ENCODE results near the gene NOC4L. TPM values are rescaled to one million over a fixed set of nuclear protein-coding genes. Genes with fewer than 3 reads are reported as not detected.
"Not testable (repeated sequence)": the region's sequence is repeated elsewhere in the genome, so short reads cannot be mapped to it uniquely, and the experiment has no call there.

Gene NOC4L
- total and polyA plus RNA-seq, 9 donors = 5.7 to 16.0 (median 12.2) TPM

- 27% methylated on average over 44 of the region's 59 CpGs for WGBS (ENCODE audit: insufficient coverage)
- Histone ChIP-seq H3K4me1 (ENCODE audit: control insufficient read depth, insufficient read depth, low read length) (peaks cover 13% of the 10 kb centered on the region), H3K27me3 (ENCODE audit: control insufficient read depth, insufficient read depth, low read length) (peaks cover 47% of the 10 kb centered on the region), H3K9me3 (replicated peaks; ENCODE audit: control insufficient read depth, low read depth, low read length) (peaks cover 12% of the 10 kb centered on the region), H3K36me3 (ENCODE audit: control insufficient read depth, insufficient read depth, low read length) (no peaks in the 10 kb centered on the region), H3K4me3 (ENCODE audit: low read length) (peak overlapping the region; percentile 45), H3K27ac (ENCODE audit: low read length) (no peak overlapping the region)
- DNase-seq = peak; percentile 22
Observed at GRCh38 chr12:132190012-132190755, 45.9 kb downstream of the NOC4L start.

GRCh38 chr12:132190834-132191500 lies 46.7 kb downstream of the NOC4L start:
- 79% methylated on average over 22 of the region's 30 CpGs for WGBS (ENCODE audit: insufficient coverage)
- DNase-seq = no peak
- no peak overlapping the region for H3K27ac ChIP-seq (ENCODE audit: low read length)
- H3K36me3 ChIP-seq (ENCODE audit: control insufficient read depth, insufficient read depth, low read length) = no peaks in the 10 kb centered on the region
- H3K27me3 ChIP-seq (ENCODE audit: control insufficient read depth, insufficient read depth, low read length) = peaks cover 46% of the 10 kb centered on the region
- no peak overlapping the region for H3K4me3 ChIP-seq (ENCODE audit: low read length)
- H3K4me1 ChIP-seq (ENCODE audit: control insufficient read depth, insufficient read depth, low read length) = peaks cover 17% of the 10 kb centered on the region
- H3K9me3 ChIP-seq (replicated peaks; ENCODE audit: control insufficient read depth, low read depth, low read length) = peaks cover 12% of the 10 kb centered on the region

DNA sequence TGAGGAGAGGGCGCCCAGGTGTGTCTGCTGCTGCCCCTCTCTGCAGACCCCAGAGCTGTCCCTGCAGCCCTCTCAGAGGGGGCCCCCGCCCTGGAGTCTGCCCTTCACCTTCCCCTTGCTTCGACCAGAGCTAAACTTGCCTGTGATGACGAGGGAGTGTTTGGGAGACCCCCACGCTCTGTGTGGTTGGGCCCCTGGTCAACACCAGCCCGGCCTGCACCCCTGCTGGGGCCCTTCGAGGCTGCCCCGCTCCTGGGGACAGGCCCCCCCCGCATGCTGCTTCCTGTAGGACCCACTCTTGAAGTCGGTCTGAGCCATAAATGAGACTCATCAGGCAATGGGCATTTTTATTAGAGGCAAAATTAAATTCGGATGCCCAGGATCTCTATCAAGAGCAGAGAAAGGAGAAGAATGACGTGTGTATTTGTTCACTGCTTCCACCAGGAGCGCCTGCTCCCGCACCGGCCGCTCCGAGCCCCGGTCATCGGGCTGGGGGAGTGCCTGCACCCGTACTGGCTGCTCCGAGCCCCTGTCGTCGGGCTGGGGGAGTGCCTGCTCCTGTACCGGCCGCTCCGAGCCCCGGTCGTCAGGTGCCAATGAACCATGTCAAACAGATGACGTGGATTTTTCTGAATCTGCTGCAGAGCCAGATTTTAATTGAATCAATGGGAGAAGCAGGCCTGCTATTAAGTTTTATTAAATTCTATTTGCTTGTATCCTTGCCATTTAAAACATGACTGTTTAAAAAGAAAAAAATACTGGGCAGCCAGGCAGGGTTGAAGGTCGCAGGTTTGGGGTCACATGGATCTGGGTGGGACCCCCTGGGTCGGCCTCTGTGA lies 47.7 kb downstream of the NOC4L start:
- H3K27me3 ChIP-seq (ENCODE audit: control insufficient read depth, insufficient read depth, low read length) = peaks cover 42% of the 10 kb centered on the region
- no peak overlapping the region for H3K27ac ChIP-seq (ENCODE audit: low read length)
- 61% methylated on average over 28 of the region's 31 CpGs for WGBS (ENCODE audit: insufficient coverage)
- peaks cover 27% of the 10 kb centered on the region for H3K4me1 ChIP-seq (ENCODE audit: control insufficient read depth, insufficient read depth, low read length)
- peaks cover 12% of the 10 kb centered on the region for H3K9me3 ChIP-seq (replicated peaks; ENCODE audit: control insufficient read depth, low read depth, low read length)
- H3K36me3 ChIP-seq (ENCODE audit: control insufficient read depth, insufficient read depth, low read length) = no peaks in the 10 kb centered on the region
- no peak for DNase-seq
- H3K4me3 ChIP-seq (ENCODE audit: low read length) = no peak overlapping the region

DNA sequence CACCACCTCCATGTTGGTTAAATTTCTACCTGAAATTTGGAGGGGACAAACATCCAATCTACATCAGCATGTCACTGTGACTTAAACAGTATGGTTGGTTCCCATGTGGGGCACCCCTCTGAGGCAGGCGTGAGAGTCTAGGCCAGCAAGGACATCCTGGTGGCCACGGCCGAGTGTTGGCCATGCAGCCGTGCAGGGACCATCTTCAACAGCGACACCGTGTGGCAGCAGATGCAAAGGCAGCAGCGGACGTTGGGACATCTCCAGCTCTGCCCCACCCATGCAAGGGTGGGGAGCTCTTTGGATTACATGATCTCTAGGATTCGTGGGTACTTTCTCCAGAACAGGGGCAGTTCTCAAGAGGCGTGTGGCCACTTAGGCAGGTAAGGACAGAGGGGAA lies 49.8 kb downstream of the NOC4L start:
- H3K9me3 ChIP-seq (replicated peaks; ENCODE audit: control insufficient read depth, low read depth, low read length) = peaks cover 12% of the 10 kb centered on the region
- no peak for DNase-seq
- 47% methylated on average over 8 of the region's 10 CpGs for WGBS (ENCODE audit: insufficient coverage)
- H3K27me3 ChIP-seq (ENCODE audit: control insufficient read depth, insufficient read depth, low read length) = peaks cover 39% of the 10 kb centered on the region
- no peak overlapping the region for H3K27ac ChIP-seq (ENCODE audit: low read length)
- H3K4me1 ChIP-seq (ENCODE audit: control insufficient read depth, insufficient read depth, low read length) = peaks cover 44% of the 10 kb centered on the region
- no peak overlapping the region for H3K4me3 ChIP-seq (ENCODE audit: low read length)
- H3K36me3 ChIP-seq (ENCODE audit: control insufficient read depth, insufficient read depth, low read length) = no peaks in the 10 kb centered on the region

- no peak overlapping the region for H3K27ac ChIP-seq (ENCODE audit: low read length)
- no peak overlapping the region for H3K4me3 ChIP-seq (ENCODE audit: low read length)
- peaks cover 12% of the 10 kb centered on the region for H3K9me3 ChIP-seq (replicated peaks; ENCODE audit: control insufficient read depth, low read depth, low read length)
- no peak for DNase-seq
- peaks cover 38% of the 10 kb centered on the region for H3K27me3 ChIP-seq (ENCODE audit: control insufficient read depth, insufficient read depth, low read length)
- no peaks in the 10 kb centered on the region for H3K36me3 ChIP-seq (ENCODE audit: control insufficient read depth, insufficient read depth, low read length)
- 94% methylated on average over 4 of the region's 8 CpGs for WGBS (ENCODE audit: insufficient coverage)
- peaks cover 40% of the 10 kb centered on the region for H3K4me1 ChIP-seq (ENCODE audit: control insufficient read depth, insufficient read depth, low read length)
Observed at GRCh38 chr12:132194556-132194955, 50.3 kb downstream of the NOC4L start.

DNA sequence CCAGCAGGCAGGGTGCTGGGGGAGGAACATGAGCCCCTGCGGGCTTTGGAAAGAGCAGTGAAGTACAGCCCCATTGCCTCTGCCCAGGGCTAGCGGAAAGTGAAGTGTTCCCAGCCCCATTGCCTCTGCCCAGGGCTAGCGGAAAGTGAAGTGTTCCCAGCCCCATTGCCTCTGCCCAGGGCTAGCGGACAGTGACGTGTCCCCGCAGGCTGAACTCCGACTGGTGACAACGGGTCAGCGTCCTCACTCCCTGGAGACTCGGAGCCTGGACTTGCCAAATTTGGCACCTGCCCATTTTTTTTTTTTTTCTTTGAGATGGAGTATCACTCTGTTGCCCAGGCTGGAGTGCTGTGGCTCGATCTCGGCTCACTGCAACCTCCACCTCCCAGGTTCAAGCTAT lies 51.0 kb downstream of the NOC4L start:
- WGBS (ENCODE audit: insufficient coverage) = 82% methylated on average over 7 of the region's 12 CpGs
- H3K27ac ChIP-seq (ENCODE audit: low read length); H3K36me3 ChIP-seq (ENCODE audit: control insufficient read depth, insufficient read depth, low read length); DNase-seq; H3K4me3 ChIP-seq (ENCODE audit: low read length): not testable (repeated sequence)
- H3K27me3 ChIP-seq (ENCODE audit: control insufficient read depth, insufficient read depth, low read length) = peaks cover 40% of the 10 kb centered on the region
- peaks cover 12% of the 10 kb centered on the region for H3K9me3 ChIP-seq (replicated peaks; ENCODE audit: control insufficient read depth, low read depth, low read length)
- peaks cover 38% of the 10 kb centered on the region for H3K4me1 ChIP-seq (ENCODE audit: control insufficient read depth, insufficient read depth, low read length)

GRCh38 chr12:132196038-132196872 lies 52.0 kb downstream of the NOC4L start:
- H3K27me3 ChIP-seq (ENCODE audit: control insufficient read depth, insufficient read depth, low read length) = peaks cover 30% of the 10 kb centered on the region
- WGBS (ENCODE audit: insufficient coverage) = 52% methylated on average over 28 of the region's 32 CpGs
- no peak overlapping the region for H3K4me3 ChIP-seq (ENCODE audit: low read length)
- H3K9me3 ChIP-seq (replicated peaks; ENCODE audit: control insufficient read depth, low read depth, low read length) = peaks cover 12% of the 10 kb centered on the region
- no peaks in the 10 kb centered on the region for H3K36me3 ChIP-seq (ENCODE audit: control insufficient read depth, insufficient read depth, low read length)
- H3K27ac ChIP-seq (ENCODE audit: low read length) = no peak overlapping the region
- peaks cover 32% of the 10 kb centered on the region for H3K4me1 ChIP-seq (ENCODE audit: control insufficient read depth, insufficient read depth, low read length)
- DNase-seq = peak; percentile 50

DNA sequence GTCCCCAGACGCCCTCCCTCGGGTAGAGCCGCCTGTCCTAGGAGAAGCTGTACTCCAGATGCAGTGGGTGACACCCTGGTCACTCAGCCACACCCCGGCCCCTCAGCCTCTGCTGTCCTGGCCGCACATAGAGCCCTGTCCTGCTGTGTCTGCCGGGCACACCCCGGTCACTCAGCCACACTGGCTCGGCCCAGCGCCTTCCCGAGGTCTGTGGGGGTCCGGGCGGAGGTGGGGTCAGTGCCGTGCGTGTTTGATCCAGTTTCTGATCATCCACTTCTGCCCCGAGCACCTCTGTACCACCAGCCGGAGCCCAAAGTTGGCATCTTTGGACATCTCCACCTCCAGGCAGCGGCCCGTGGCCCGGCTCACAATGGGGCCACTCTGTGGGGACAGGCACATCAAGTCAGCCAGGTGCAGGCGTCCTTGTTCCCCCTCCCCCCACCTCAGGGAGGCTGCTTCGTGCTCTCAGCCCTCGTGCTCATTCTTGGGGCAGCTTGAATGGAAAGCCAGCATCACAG lies 52.7 kb downstream of the NOC4L start:
- DNase-seq = no peak
- Histone ChIP-seq H3K4me1 (ENCODE audit: control insufficient read depth, insufficient read depth, low read length) (peaks cover 32% of the 10 kb centered on the region), H3K27me3 (ENCODE audit: control insufficient read depth, insufficient read depth, low read length) (peaks cover 25% of the 10 kb centered on the region), H3K36me3 (ENCODE audit: control insufficient read depth, insufficient read depth, low read length) (no peaks in the 10 kb centered on the region), H3K4me3 (ENCODE audit: low read length) (no peak overlapping the region), H3K9me3 (replicated peaks; ENCODE audit: control insufficient read depth, low read depth, low read length) (peaks cover 12% of the 10 kb centered on the region), H3K27ac (ENCODE audit: low read length) (no peak overlapping the region)
- WGBS (ENCODE audit: insufficient coverage) = 78% methylated on average over 22 of the region's 22 CpGs

- peak; percentile 69 for DNase-seq
Observed at GRCh38 chr12:132197581-132198354, 53.5 kb downstream of the NOC4L start.

More at GRCh38 chr12:132197581-132198354, 53.5 kb downstream of the NOC4L start:
- Histone ChIP-seq H3K4me1 (ENCODE audit: control insufficient read depth, insufficient read depth, low read length) (peaks cover 32% of the 10 kb centered on the region), H3K27ac (ENCODE audit: low read length) (no peak overlapping the region), H3K27me3 (ENCODE audit: control insufficient read depth, insufficient read depth, low read length) (peaks cover 22% of the 10 kb centered on the region), H3K9me3 (replicated peaks; ENCODE audit: control insufficient read depth, low read depth, low read length) (peaks cover 12% of the 10 kb centered on the region), H3K4me3 (ENCODE audit: low read length) (no peak overlapping the region), H3K36me3 (ENCODE audit: control insufficient read depth, insufficient read depth, low read length) (no peaks in the 10 kb centered on the region)
- 58% methylated on average over 36 of the region's 44 CpGs for WGBS (ENCODE audit: insufficient coverage)
